CD8-positive, alpha-beta memory T cell (primary cell): Measurements from ENCODE around the gene ATOH8. TPM values are rescaled to one million over a fixed set of nuclear protein-coding genes. Genes with fewer than 3 reads are reported as not detected.

Source experiments
- CTCF ChIA-PET: fragments of 350-600 bp; sonication (Branson Sonifier 250); formaldehyde crosslinking; loops from one replicate; lab custom pipeline; 2021; ENCODE audit warnings: antibody characterized with exemption; lab: Charles Lee
- POLR2A ChIA-PET: fragments of 350-600 bp; sonication (Branson Sonifier 250); formaldehyde crosslinking; loops from one replicate; lab custom pipeline; 2021; ENCODE audit warnings: antibody characterized with exemption; lab: Charles Lee
- DNase-seq, 5 donors: peaks; one replicate each; pipeline versions ENCODE4 v3.0.0 to v3.0.0-alpha.2; 2020 to 2022; ENCODE audit warnings: mixed read lengths in 1 of 5
- H3K27ac ChIP-seq: one replicate; pipeline ENCODE4 v1.7.0; 2013; ENCODE audit warnings: low read depth, mild to moderate bottlenecking, low read length, moderate library complexity
- H3K27me3 ChIP-seq: 2 replicates; pipeline ENCODE4 v1.7.0; 2013; ENCODE audit warnings: low read length, mild to moderate bottlenecking; ENCODE audit not compliant: insufficient read depth, poor library complexity, severe bottlenecking
- H3K36me3 ChIP-seq: 2 replicates; pipeline ENCODE4 v1.7.0; 2013; ENCODE audit warnings: mild to moderate bottlenecking, low read length, moderate library complexity; ENCODE audit not compliant: insufficient read depth
- H3K4me1 ChIP-seq: 2 replicates; pipeline ENCODE4 v1.7.0; 2013; ENCODE audit warnings: mild to moderate bottlenecking, low read length, moderate library complexity; ENCODE audit not compliant: insufficient read depth
- H3K4me3 ChIP-seq: 2 replicates; pipeline ENCODE4 v1.7.0; 2013; ENCODE audit warnings: mild to moderate bottlenecking, low read length
- H3K9me3 ChIP-seq: 2 replicates; pipeline ENCODE4 v1.7.0; 2013; ENCODE audit warnings: mild to moderate bottlenecking, low read length
- H3K27ac Mint-ChIP-seq, 8 donors: one replicate each; pipeline ENCODE4 v1.8.0; 2020 to 2021; ENCODE audit warnings: mixed read lengths in 8 of 8, mild to moderate bottlenecking in 6 of 8, inconsistent platforms in 3 of 8, moderate library complexity in 3 of 8
- H3K27me3 Mint-ChIP-seq, 2 donors: one replicate each; pipeline ENCODE4 v1.8.0; 2020 to 2021; ENCODE audit warnings: mixed read lengths in 2 of 2, mild to moderate bottlenecking in 1 of 2, moderate library complexity in 1 of 2
- H3K36me3 Mint-ChIP-seq, 3 donors: one replicate each; pipeline ENCODE4 v1.8.0; 2020 to 2021; ENCODE audit warnings: mixed read lengths in 3 of 3, inconsistent platforms in 1 of 3, mild to moderate bottlenecking in 1 of 3
- H3K4me1 Mint-ChIP-seq, 3 donors: one replicate each; pipeline ENCODE4 v1.8.0; 2020 to 2021; ENCODE audit warnings: mixed read lengths in 3 of 3, inconsistent platforms in 1 of 3, mild to moderate bottlenecking in 1 of 3
- H3K4me3 Mint-ChIP-seq, 7 donors: one replicate each; pipeline ENCODE4 v1.8.0; 2020 to 2021; ENCODE audit warnings: mixed read lengths in 7 of 7, mild to moderate bottlenecking in 6 of 7, moderate library complexity in 4 of 7, inconsistent platforms in 2 of 7
- H3K9me3 Mint-ChIP-seq, 5 donors: one replicate each; pipeline ENCODE4 v1.8.0; 2020 to 2022; ENCODE audit warnings: mixed read lengths in 5 of 5, mild to moderate bottlenecking in 3 of 5, moderate library complexity in 2 of 5, inconsistent platforms in 1 of 5
- polyA plus RNA-seq: library from polyadenylated mRNA; unstranded; fragments of 300-500 nt; fragmentation: Illumina TruSeq; gene quantifications from one replicate; pipeline ENCODE4 v1.2.3, GENCODE V29; 2021
- total RNA-seq, 2 experiments: library from RNA; stranded (reverse); gene quantifications; one replicate each; pipeline ENCODE4 v1.2.3, GENCODE V29; 2021

Gene ATOH8
- total and polyA plus RNA-seq, 3 experiments from 2014 or later, result not detected

DNA sequence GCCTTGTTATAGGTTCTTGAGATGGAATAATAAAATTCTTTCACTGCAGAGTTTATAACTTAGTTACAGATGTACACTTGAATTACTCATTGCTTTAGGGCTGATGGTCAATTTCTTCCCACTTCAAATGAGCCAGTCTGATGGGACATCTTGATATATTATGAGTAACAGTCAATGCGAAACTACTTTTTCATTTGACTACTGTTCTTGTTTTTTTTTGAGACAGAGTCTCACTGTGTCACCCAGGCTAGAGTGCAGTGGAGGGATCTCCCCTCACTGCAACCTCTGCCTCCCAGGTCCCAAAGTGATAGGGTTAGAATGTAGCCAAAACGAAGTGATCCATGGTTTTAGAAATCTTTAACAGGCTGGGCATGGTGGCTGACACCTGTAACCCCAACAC lies 77.9 kb downstream of the ATOH8 start:
- no peaks in the 10 kb centered on the region for H3K9me3 Mint-ChIP-seq
- peaks cover 2 to 5% of the 10 kb centered on the region in 2 donors for H3K27me3 Mint-ChIP-seq
- H3K9me3 ChIP-seq, result no peaks in the 10 kb centered on the region
- H3K27ac ChIP-seq, result no peak overlapping the region
- no peaks in the 10 kb centered on the region for H3K36me3 ChIP-seq
- peaks cover 0 to 2% (median 0%) of the 10 kb centered on the region in 3 donors for H3K36me3 Mint-ChIP-seq
- H3K4me1 ChIP-seq, result peaks cover 12% of the 10 kb centered on the region
- no peaks in the 10 kb centered on the region for H3K27me3 ChIP-seq
- H3K27ac Mint-ChIP-seq, result peak overlapping the region in 2 of 8 donors; percentile 29 to 32
- no peak overlapping the region for H3K4me3 Mint-ChIP-seq
- H3K4me3 ChIP-seq, result no peak overlapping the region
- ChIA-PET CTCF (interaction anchor here (0.8 to 8.0 kb wide), 8 partner anchors 15 to 274 kb away, joined by 3 to 196 read pairs (median 4); partner anchors contain the start of genes POLR1A, PTCD3 and ST3GAL5), POLR2A (no interaction called here)
- DNase-seq, result no peak
- peaks cover 28 to 46% (median 42%) of the 10 kb centered on the region in 3 donors for H3K4me1 Mint-ChIP-seq

DNA sequence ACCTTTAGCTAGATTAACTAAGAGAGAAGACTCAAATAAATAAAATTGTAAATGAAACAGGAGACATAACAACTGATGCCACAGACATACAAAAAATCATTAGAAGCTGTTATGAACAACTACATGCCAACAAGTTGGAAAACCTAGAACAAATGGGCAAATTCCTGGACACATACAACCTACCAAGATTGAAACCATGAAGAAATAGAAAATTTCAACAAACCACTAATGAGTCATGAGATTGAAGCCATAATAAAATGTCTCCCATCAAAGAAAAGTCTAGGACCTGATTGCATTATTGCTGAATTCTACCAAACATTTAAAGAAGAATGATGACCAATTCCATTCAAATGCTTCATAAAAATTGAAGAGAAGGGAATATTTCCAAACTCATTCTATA lies 80.7 kb downstream of the ATOH8 start:
- no peak overlapping the region for H3K4me3 Mint-ChIP-seq
- H3K4me1 Mint-ChIP-seq, result peaks cover 19 to 43% (median 39%) of the 10 kb centered on the region in 3 donors
- DNase-seq, result no peak
- peaks cover 2% of the 10 kb centered on the region for H3K4me1 ChIP-seq
- no peaks in the 10 kb centered on the region for H3K9me3 Mint-ChIP-seq
- no peaks in the 10 kb centered on the region for H3K9me3 ChIP-seq
- H3K4me3 ChIP-seq, result no peak overlapping the region
- no peaks in the 10 kb centered on the region for H3K27me3 ChIP-seq
- H3K27ac ChIP-seq, result no peak overlapping the region
- H3K36me3 Mint-ChIP-seq, result peaks cover 0 to 10% (median 7%) of the 10 kb centered on the region in 3 donors
- peaks cover 2% of the 10 kb centered on the region for H3K36me3 ChIP-seq
- peaks cover 0 to 2% of the 10 kb centered on the region in 2 donors for H3K27me3 Mint-ChIP-seq
- ChIA-PET CTCF (interaction anchor here (1.0 to 8.0 kb wide), 2 partner anchors 54 to 246 kb away, joined by 4 to 71 read pairs; partner anchors contain the start of gene ST3GAL5), POLR2A (no interaction called here)
- H3K27ac Mint-ChIP-seq, result peak overlapping the region in 4 of 8 donors; percentile 34 to 85 (median 66)

Other genes starting within 250 kb of the ATOH8 start
- gene MAT2A, start 214.8 kb upstream of the ATOH8 start, total RNA-seq, result 100 to 1,000 TPM; 371 to 376 TPM
- gene MAT2A, start 214.8 kb upstream of the ATOH8 start, polyA plus RNA-seq, result 121 TPM
- gene GGCX, start 192.5 kb upstream of the ATOH8 start, total RNA-seq, result 10 to 100 TPM; 22.3 to 23.3 TPM
- 15.7 TPM for gene GGCX, start 192.5 kb upstream of the ATOH8 start, polyA plus RNA-seq
- gene VAMP8, start 176.4 kb upstream of the ATOH8 start, total RNA-seq, result 10 to 100 TPM; 94.4 to 95.4 TPM
- 355 TPM for gene VAMP8, start 176.4 kb upstream of the ATOH8 start, polyA plus RNA-seq
- gene VAMP5, start 169.6 kb upstream of the ATOH8 start, total RNA-seq, result 10 to 100 TPM; 26.4 to 28.0 TPM
- 151 TPM for gene VAMP5, start 169.6 kb upstream of the ATOH8 start, polyA plus RNA-seq
- 10 to 100 TPM; 88.2 to 95.1 TPM for gene RNF181, start 158.2 kb upstream of the ATOH8 start, total RNA-seq
- gene RNF181, start 158.2 kb upstream of the ATOH8 start, polyA plus RNA-seq, result 181 TPM
- 1 to 10 TPM; 6.3 to 7.6 TPM for gene TMEM150A, start 151.3 kb upstream of the ATOH8 start, total RNA-seq
- 13.2 TPM for gene TMEM150A, start 151.3 kb upstream of the ATOH8 start, polyA plus RNA-seq
- 10 to 100 TPM; 26.7 to 27.3 TPM for gene C2orf68, start 141.9 kb upstream of the ATOH8 start, total RNA-seq
- 17.9 TPM for gene C2orf68, start 141.9 kb upstream of the ATOH8 start, polyA plus RNA-seq
- 100 to 1,000 TPM; 105 to 108 TPM for gene USP39, start 137.8 kb upstream of the ATOH8 start, total RNA-seq
- gene USP39, start 137.8 kb upstream of the ATOH8 start, polyA plus RNA-seq, result 66.1 TPM
- gene SFTPB, start 85.8 kb upstream of the ATOH8 start, total RNA-seq, result not detected
- not detected for gene SFTPB, start 85.8 kb upstream of the ATOH8 start, polyA plus RNA-seq
- gene GNLY, start 59.6 kb upstream of the ATOH8 start, total RNA-seq, result 1 to 10 TPM; 7.7 to 9.0 TPM
- 953 TPM for gene GNLY, start 59.6 kb upstream of the ATOH8 start, polyA plus RNA-seq
- gene ST3GAL5, start 135.0 kb downstream of the ATOH8 start, total RNA-seq, result 10 to 100 TPM; 11.1 to 11.2 TPM
- 21.8 TPM for gene ST3GAL5, start 135.0 kb downstream of the ATOH8 start, polyA plus RNA-seq